ENCODE data around the gene ITIH5. TPM values are rescaled to one million over a fixed set of nuclear protein-coding genes. Genes with fewer than 3 reads are reported as not detected.

Gene ITIH5
- total and polyA plus RNA-seq, 9 of the 15 experiments (the other 6 are each of a cell fraction or from before 2014, with no cell fraction given) = 0.52 to 4.5 (median 2.6) TPM

DNA sequence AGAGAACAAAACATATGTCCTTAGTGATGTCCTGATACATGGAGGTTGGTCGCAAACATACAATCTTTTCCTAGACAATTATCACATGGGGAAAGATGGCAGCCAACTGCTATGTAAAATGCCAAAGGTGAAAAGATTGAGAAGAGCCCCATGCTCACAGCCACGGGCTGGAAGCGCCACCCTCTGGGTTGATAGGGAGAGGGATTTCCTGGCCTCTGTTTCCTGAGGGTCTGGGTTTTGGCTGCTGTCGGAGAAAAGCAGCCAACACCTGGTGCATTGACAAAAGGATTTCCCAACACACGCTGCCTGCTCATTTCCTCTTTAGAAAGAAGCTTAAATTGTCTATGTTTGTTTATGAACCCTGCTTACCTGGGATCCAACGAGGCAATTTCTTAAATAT, 43.8 kb downstream of the ITIH5 start (continued):
- TF ChIP-seq, protein P1, sequence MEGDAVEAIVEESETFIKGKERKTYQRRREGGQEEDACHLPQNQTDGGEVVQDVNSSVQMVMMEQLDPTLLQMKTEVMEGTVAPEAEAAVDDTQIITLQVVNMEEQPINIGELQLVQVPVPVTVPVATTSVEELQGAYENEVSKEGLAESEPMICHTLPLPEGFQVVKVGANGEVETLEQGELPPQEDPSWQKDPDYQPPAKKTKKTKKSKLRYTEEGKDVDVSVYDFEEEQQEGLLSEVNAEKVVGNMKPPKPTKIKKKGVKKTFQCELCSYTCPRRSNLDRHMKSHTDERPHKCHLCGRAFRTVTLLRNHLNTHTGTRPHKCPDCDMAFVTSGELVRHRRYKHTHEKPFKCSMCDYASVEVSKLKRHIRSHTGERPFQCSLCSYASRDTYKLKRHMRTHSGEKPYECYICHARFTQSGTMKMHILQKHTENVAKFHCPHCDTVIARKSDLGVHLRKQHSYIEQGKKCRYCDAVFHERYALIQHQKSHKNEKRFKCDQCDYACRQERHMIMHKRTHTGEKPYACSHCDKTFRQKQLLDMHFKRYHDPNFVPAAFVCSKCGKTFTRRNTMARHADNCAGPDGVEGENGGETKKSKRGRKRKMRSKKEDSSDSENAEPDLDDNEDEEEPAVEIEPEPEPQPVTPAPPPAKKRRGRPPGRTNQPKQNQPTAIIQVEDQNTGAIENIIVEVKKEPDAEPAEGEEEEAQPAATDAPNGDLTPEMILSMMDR (IDR thresholded peaks at IDR 0.05 in 2 of 3, conservative IDR thresholded peaks at IDR 0.05 in 1 of 3; ENCODE audit: insufficient read depth in 2 of 3, low read depth in 1 of 3, low read length in 3 of 3) = peak; percentile 37 to 48 (median 38); a peak in 4 of 6 replicates
- TF ChIP-seq GABPA (tag; conservative IDR thresholded peaks at IDR 0.05; ENCODE audit: low read depth) = no peak
- TF ChIP-seq SMAD3 (CRISPR knock-in tag; conservative IDR thresholded peaks at IDR 0.05) = no peak
- TF ChIP-seq, protein P2, sequence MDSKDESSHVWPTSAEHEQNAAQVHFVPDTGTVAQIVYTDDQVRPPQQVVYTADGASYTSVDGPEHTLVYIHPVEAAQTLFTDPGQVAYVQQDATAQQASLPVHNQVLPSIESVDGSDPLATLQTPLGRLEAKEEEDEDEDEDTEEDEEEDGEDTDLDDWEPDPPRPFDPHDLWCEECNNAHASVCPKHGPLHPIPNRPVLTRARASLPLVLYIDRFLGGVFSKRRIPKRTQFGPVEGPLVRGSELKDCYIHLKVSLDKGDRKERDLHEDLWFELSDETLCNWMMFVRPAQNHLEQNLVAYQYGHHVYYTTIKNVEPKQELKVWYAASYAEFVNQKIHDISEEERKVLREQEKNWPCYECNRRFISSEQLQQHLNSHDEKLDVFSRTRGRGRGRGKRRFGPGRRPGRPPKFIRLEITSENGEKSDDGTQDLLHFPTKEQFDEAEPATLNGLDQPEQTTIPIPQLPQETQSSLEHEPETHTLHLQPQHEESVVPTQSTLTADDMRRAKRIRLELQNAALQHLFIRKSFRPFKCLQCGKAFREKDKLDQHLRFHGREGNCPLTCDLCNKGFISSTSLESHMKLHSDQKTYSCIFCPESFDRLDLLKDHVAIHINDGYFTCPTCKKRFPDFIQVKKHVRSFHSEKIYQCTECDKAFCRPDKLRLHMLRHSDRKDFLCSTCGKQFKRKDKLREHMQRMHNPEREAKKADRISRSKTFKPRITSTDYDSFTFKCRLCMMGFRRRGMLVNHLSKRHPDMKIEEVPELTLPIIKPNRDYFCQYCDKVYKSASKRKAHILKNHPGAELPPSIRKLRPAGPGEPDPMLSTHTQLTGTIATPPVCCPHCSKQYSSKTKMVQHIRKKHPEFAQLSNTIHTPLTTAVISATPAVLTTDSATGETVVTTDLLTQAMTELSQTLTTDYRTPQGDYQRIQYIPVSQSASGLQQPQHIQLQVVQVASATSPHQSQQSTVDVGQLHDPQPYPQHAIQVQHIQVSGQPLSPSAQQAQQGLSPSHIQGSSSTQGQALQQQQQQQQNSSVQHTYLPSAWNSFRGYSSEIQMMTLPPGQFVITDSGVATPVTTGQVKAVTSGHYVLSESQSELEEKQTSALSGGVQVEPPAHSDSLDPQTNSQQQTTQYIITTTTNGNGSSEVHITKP (IDR thresholded peaks at IDR 0.05; ENCODE audit: partially characterized antibody) = no peak
- no peak for TF ChIP-seq NR2C2 (CRISPR knock-in tag; IDR thresholded peaks at IDR 0.05)
- TF ChIP-seq NR2C2 (tag; IDR thresholded peaks at IDR 0.05) = 0 out of 2 replicates have a peak, but pooled peaks have one; percentile 13
- TF ChIP-seq CXXC5 (CRISPR knock-in tag; IDR thresholded peaks at IDR 0.05) = no peak
- TF ChIP-seq, protein P3, sequence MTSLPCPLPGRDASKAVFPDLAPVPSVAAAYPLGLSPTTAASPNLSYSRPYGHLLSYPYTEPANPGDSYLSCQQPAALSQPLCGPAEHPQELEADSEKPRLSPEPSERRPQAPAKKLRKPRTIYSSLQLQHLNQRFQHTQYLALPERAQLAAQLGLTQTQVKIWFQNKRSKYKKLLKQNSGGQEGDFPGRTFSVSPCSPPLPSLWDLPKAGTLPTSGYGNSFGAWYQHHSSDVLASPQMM (CRISPR knock-in tag; IDR thresholded peaks at IDR 0.05) = no peak
- TF ChIP-seq TEAD1 (CRISPR knock-in tag; IDR thresholded peaks at IDR 0.05) = no peak
- no peak for TF ChIP-seq KDM2B (CRISPR knock-in tag; IDR thresholded peaks at IDR 0.05)
- TF ChIP-seq, protein P4, sequence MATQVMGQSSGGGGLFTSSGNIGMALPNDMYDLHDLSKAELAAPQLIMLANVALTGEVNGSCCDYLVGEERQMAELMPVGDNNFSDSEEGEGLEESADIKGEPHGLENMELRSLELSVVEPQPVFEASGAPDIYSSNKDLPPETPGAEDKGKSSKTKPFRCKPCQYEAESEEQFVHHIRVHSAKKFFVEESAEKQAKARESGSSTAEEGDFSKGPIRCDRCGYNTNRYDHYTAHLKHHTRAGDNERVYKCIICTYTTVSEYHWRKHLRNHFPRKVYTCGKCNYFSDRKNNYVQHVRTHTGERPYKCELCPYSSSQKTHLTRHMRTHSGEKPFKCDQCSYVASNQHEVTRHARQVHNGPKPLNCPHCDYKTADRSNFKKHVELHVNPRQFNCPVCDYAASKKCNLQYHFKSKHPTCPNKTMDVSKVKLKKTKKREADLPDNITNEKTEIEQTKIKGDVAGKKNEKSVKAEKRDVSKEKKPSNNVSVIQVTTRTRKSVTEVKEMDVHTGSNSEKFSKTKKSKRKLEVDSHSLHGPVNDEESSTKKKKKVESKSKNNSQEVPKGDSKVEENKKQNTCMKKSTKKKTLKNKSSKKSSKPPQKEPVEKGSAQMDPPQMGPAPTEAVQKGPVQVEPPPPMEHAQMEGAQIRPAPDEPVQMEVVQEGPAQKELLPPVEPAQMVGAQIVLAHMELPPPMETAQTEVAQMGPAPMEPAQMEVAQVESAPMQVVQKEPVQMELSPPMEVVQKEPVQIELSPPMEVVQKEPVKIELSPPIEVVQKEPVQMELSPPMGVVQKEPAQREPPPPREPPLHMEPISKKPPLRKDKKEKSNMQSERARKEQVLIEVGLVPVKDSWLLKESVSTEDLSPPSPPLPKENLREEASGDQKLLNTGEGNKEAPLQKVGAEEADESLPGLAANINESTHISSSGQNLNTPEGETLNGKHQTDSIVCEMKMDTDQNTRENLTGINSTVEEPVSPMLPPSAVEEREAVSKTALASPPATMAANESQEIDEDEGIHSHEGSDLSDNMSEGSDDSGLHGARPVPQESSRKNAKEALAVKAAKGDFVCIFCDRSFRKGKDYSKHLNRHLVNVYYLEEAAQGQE (IDR thresholded peaks at IDR 0.05; ENCODE audit: borderline replicate concordance) = peak; percentile 56
- TF ChIP-seq, protein P4 (CRISPR knock-in tag; IDR thresholded peaks at IDR 0.05; ENCODE audit: low read depth) = no peak
- TF ChIP-seq NR3C1 (CRISPR knock-in tag; IDR thresholded peaks at IDR 0.05) = no peak
- TF ChIP-seq KAT7 (CRISPR knock-in tag; IDR thresholded peaks at IDR 0.05; ENCODE audit: borderline replicate concordance) = no peak
